ENCODE data around the gene ATAT1. TPM values are rescaled to one million over a fixed set of nuclear protein-coding genes. Genes with fewer than 3 reads are reported as not detected.
A peak's percentile ranks its signal among the peaks of the same experiment; 100 is the strongest.

Gene ATAT1
- total and polyA plus RNA-seq, 5 experiments from 2014 or later: 1.6 to 13.4 (median 2.0) TPM

- Mint-ChIP-seq H3K4me1 (peaks cover 7 to 9% (median 8%) of the 10 kb centered on the region in 4 donors), H3K27me3 (no peaks in the 10 kb centered on the region)
- POLR2A ChIA-PET: interaction anchor here (0.7 kb wide), 1 partner anchor 9 kb away, joined by 3 read pairs; no protein-coding TSS in a partner anchor
These were observed 9.2 kb downstream of the ATAT1 start for GRCh38 chr6:30635834-30636233.

GRCh38 chr6:30640481-30640880 is 13.8 kb downstream of the ATAT1 start:
- H3K9me3 Mint-ChIP-seq: no peaks in the 10 kb centered on the region
- H3K27ac Mint-ChIP-seq: peak overlapping the region in 9 of 10 donors; percentile 83 to 96 (median 92)
- H3K36me3 Mint-ChIP-seq: peaks cover 0 to 23% (median 4%) of the 10 kb centered on the region in 3 donors
- POLR2A ChIA-PET: interaction anchor here (0.5 to 1.9 kb wide), 8 partner anchors 8 to 90 kb away, joined by 3 to 15 read pairs (median 5); partner anchors contain the start of genes ATAT1, DHX16, MRPS18B and PPP1R10
- peaks cover 22 to 35% (median 30%) of the 10 kb centered on the region in 4 donors for H3K4me1 Mint-ChIP-seq
- DNase-seq (peak in 2 of 10 donors; percentile 26 to 34), ATAC-seq (peak; percentile 68 to 80)
- peak overlapping the region in 1 of 10 donors; percentile 54 for H3K4me3 Mint-ChIP-seq
- no peaks in the 10 kb centered on the region for H3K27me3 Mint-ChIP-seq

More at GRCh38 chr6:30635834-30636233, 9.2 kb downstream of the ATAT1 start:
- Mint-ChIP-seq H3K4me3 (no peak overlapping the region), H3K27ac (peak overlapping the region in 1 of 10 donors; percentile 47), H3K36me3 (peaks cover 0 to 28% (median 8%) of the 10 kb centered on the region in 3 donors), H3K9me3 (no peaks in the 10 kb centered on the region)
- ATAC-seq (no peak), DNase-seq (no peak)

GRCh38 chr6:30641048-30641447 is 14.4 kb downstream of the ATAT1 start:
- DNase-seq (peak in 5 of 10 donors; percentile 18 to 43 (median 28)), ATAC-seq (peak; percentile 85 to 95)
- POLR2A ChIA-PET: interaction anchor here (0.5 to 1.9 kb wide), 10 partner anchors 8 to 89 kb away, joined by 3 to 15 read pairs (median 4); partner anchors contain the start of genes ATAT1, DHX16, MRPS18B and PPP1R10
- Mint-ChIP-seq H3K36me3 (peaks cover 0 to 25% (median 0%) of the 10 kb centered on the region in 3 donors), H3K4me1 (peaks cover 28 to 40% (median 33%) of the 10 kb centered on the region in 4 donors), H3K9me3 (no peaks in the 10 kb centered on the region), H3K27me3 (no peaks in the 10 kb centered on the region), H3K4me3 (peak overlapping the region in 7 of 10 donors; percentile 21 to 80 (median 46)), H3K27ac (peak overlapping the region; percentile 83 to 96 (median 92))

DNA sequence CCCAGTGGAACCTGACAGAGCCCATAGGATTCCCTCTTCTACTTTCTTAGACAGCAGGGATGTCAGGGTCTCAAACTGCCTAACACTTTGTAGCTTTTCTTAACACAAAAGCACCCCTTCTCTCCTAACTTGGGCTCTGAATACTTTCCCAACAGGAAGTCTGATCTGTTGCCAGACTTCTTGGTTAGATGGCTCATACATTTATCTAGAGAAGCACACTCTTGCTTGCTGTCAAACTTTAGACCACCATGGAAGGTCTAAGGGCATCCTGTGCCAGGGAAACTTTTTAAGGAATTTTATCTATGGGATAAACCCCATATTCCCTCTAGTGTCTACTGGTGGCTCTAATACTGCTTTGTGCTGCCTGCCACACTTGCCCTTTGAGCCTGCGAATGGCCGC is 17.0 kb downstream of the ATAT1 start:
- DNase-seq (no peak), ATAC-seq (no peak)
- Mint-ChIP-seq H3K9me3 (no peaks in the 10 kb centered on the region), H3K4me1 (peaks cover 36 to 55% (median 46%) of the 10 kb centered on the region in 4 donors), H3K27me3 (no peaks in the 10 kb centered on the region), H3K36me3 (peaks cover 0 to 19% (median 0%) of the 10 kb centered on the region in 3 donors), H3K27ac (peak overlapping the region in 5 of 10 donors; percentile 9 to 70 (median 55)), H3K4me3 (no peak overlapping the region)
- POLR2A ChIA-PET: interaction anchor here (0.6 to 1.3 kb wide), 3 partner anchors 99 to 164 kb away, joined by 3 to 4 read pairs (median 3); no protein-coding TSS in a partner anchor

DNA sequence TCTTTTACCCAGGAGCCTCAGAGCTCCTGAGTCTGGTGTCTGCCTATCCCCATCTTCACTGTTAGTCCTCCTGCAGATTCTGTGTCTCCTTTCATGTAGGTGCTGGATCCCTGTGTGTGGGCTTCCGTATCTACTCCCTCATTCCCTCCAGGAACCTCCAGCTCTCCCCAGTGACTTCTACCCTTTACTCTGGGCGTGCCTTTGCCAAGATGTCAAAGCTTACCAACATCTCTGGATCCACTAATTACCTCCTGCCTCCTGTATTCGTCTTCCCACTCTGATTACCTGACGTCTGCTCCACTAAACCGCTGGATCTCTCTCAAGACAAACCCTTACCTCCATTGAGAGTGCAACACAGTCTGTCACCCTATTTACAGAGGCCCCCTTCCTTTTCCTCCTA is 18.1 kb downstream of the ATAT1 start:
- no peak for ATAC-seq
- peak overlapping the region in 9 of 10 donors; percentile 5 to 80 (median 38) for H3K27ac Mint-ChIP-seq
- H3K27me3 Mint-ChIP-seq: no peaks in the 10 kb centered on the region

GRCh38 chr6:30645989-30646388 is 19.3 kb downstream of the ATAT1 start:
- ATAC-seq (no peak), DNase-seq (no peak)
- peaks cover 30 to 54% (median 38%) of the 10 kb centered on the region in 4 donors for H3K4me1 Mint-ChIP-seq
- no peaks in the 10 kb centered on the region for H3K27me3 Mint-ChIP-seq
- peak overlapping the region in 9 of 10 donors; percentile 80 to 93 (median 87) for H3K4me3 Mint-ChIP-seq
- POLR2A ChIA-PET: interaction anchor here (0.7 to 1.8 kb wide), 7 partner anchors 13 to 104 kb away, joined by 3 to 13 read pairs (median 6); partner anchors contain the start of genes DHX16, MRPS18B and PPP1R10
- H3K9me3 Mint-ChIP-seq: no peaks in the 10 kb centered on the region
- H3K27ac Mint-ChIP-seq: peak overlapping the region in 8 of 10 donors; percentile 61 to 96 (median 91)
- peaks cover 0 to 26% (median 2%) of the 10 kb centered on the region in 3 donors for H3K36me3 Mint-ChIP-seq

More for the DNA sequence above, 18.1 kb downstream of the ATAT1 start:
- Mint-ChIP-seq H3K36me3 (peaks cover 0 to 19% (median 0%) of the 10 kb centered on the region in 3 donors), H3K9me3 (no peaks in the 10 kb centered on the region), H3K4me3 (no peak overlapping the region), H3K4me1 (peaks cover 36 to 64% (median 46%) of the 10 kb centered on the region in 4 donors)
- POLR2A ChIA-PET: interaction anchor here (0.7 to 1.0 kb wide), 2 partner anchors 27 to 38 kb away, joined by 3 read pairs; partner anchors contain the start of gene PPP1R10
- no peak for DNase-seq

GRCh38 chr6:30646450-30647241 is 20.0 kb downstream of the ATAT1 start, which contains the start of gene C6orf136:
C6orf136 (plus strand) TSS chr6:30647133; CDS start chr6:30647232, 99 bp downstream.
- Mint-ChIP-seq H3K4me1 (peaks cover 25 to 48% (median 33%) of the 10 kb centered on the region in 4 donors), H3K36me3 (peaks cover 0 to 32% (median 4%) of the 10 kb centered on the region in 3 donors), H3K4me3 (peak within 1 kb of the TSS; percentile 80 to 93 (median 87)), H3K27me3 (no peaks in the 10 kb centered on the region), H3K9me3 (no peaks in the 10 kb centered on the region), H3K27ac (peak within 1 kb of the TSS; percentile 71 to 96 (median 93))
- POLR2A ChIA-PET: interaction anchor here (0.6 to 1.8 kb wide), 10 partner anchors 13 to 185 kb away, joined by 3 to 13 read pairs (median 4); partner anchors contain the start of genes DHX16, MRPS18B and PPP1R10
- ATAC-seq (peak; percentile 79 to 80), DNase-seq (peak in 9 of 10 donors; percentile 88 to 96 (median 93))

GRCh38 chr6:30647242-30648116 is 20.8 kb downstream of the ATAT1 start:
- POLR2A ChIA-PET: interaction anchor here (0.6 to 1.8 kb wide), 9 partner anchors 13 to 80 kb away, joined by 3 to 13 read pairs (median 3); partner anchors contain the start of genes MRPS18B and PPP1R10
- Mint-ChIP-seq H3K9me3 (no peaks in the 10 kb centered on the region), H3K36me3 (peaks cover 0 to 40% (median 4%) of the 10 kb centered on the region in 3 donors), H3K4me1 (peaks cover 21 to 43% (median 29%) of the 10 kb centered on the region in 4 donors), H3K4me3 (peak overlapping the region; percentile 80 to 93 (median 87)), H3K27ac (peak overlapping the region; percentile 71 to 96 (median 93)), H3K27me3 (no peaks in the 10 kb centered on the region)
- DNase-seq (peak in 9 of 10 donors; percentile 47 to 85 (median 66)), ATAC-seq (peak; percentile 69 to 74)

GRCh38 chr6:30651143-30651542 is 24.5 kb downstream of the ATAT1 start:
- Mint-ChIP-seq H3K27ac (peak overlapping the region in 4 of 10 donors; percentile 53 to 78 (median 62)), H3K36me3 (peaks cover 7 to 57% (median 14%) of the 10 kb centered on the region in 3 donors), H3K27me3 (no peaks in the 10 kb centered on the region), H3K4me3 (peak overlapping the region in 1 of 10 donors; percentile 17), H3K4me1 (peaks cover 10 to 25% (median 17%) of the 10 kb centered on the region in 4 donors), H3K9me3 (no peaks in the 10 kb centered on the region)
- no peak for DNase-seq
- no peak for ATAC-seq
- POLR2A ChIA-PET: interaction anchor here (0.6 to 1.1 kb wide), 3 partner anchors 17 to 36 kb away, joined by 3 read pairs; no protein-coding TSS in a partner anchor

DNA sequence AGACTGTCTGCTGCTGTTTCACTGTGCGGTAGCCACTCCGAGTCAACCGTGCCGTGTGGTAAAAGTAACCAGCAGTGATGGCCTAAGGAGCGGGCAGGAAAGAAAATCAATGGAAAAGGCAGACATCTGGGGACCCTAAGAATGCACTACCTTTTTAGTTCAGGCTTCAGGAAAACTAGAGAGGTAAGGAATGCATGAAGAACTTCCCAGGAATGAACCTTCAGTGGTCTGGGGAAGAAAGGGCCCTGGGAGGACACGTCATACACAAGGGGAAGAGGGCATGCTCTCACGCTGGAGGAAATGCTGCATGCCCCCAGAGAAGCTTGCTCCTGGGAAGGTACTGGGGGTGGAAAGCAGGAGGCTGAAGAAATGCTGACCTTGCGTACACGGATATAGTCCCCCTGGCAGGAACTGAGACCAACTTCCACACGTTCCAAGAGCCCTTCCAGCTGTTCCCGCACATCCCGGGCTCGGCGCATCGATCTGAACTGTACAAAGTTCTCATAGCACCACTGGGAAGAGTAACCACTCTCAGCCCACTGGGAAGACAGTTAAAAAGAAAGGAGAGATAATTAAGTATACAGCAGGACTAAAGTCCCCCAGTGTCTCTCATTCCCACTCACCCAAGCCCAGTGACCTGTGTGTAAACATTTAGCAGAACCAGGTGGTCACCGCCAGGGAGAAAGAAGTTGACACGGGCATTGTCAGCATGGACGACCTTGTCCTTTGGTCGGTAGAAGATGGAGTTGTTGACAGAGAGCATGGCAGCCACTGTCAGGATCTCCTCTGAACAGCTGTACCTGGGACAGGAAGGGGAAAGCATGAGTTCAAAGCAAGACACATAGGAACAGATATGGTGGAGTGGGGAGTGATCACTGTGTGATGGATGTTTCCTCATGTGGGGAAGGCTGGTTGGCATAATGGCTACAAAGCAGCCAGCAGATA is 28.4 kb downstream of the ATAT1 start:
- no peaks in the 10 kb centered on the region for H3K9me3 Mint-ChIP-seq
- no peak for DNase-seq
- peak overlapping the region in 8 of 10 donors; percentile 41 to 78 (median 56) for H3K27ac Mint-ChIP-seq

More for the DNA sequence above, 28.4 kb downstream of the ATAT1 start:
- peaks cover 7 to 93% (median 17%) of the 10 kb centered on the region in 3 donors for H3K36me3 Mint-ChIP-seq
- POLR2A ChIA-PET: no interaction called here
- no peaks in the 10 kb centered on the region for H3K27me3 Mint-ChIP-seq
- H3K4me3 Mint-ChIP-seq: no peak overlapping the region
- peaks cover 5 to 8% (median 6%) of the 10 kb centered on the region in 4 donors for H3K4me1 Mint-ChIP-seq
- ATAC-seq: no peak
